Lower lobe of right lung (tissue), 2 donors: ENCODE measurements around the gene STRIP1. TPM values are rescaled to one million over a fixed set of nuclear protein-coding genes. Genes with fewer than 3 reads are reported as not detected.

Experiments used
- ATAC-seq, 2 donors: fragments of 200-7000 bp; cut with Tn5 transposase; one replicate each; pipeline ENCODE4 v1.9.1; 2020 to 2022; ENCODE audit warnings: mild to moderate bottlenecking in 2 of 2, moderate library complexity in 2 of 2
- DNase-seq: peaks from one replicate; pipeline ENCODE4 v3.0.0-alpha.2; 2020
- H3K27ac ChIP-seq: fragments of 200-600 bp; one replicate; pipeline ENCODE4 v1.8.0; 2022
- H3K27me3 ChIP-seq: fragments of 200-600 bp; one replicate; pipeline ENCODE4 v1.8.0; 2022; ENCODE audit warnings: low read depth
- H3K36me3 ChIP-seq: fragments of 200-600 bp; one replicate; pipeline ENCODE4 v1.8.0; 2022; ENCODE audit warnings: mild to moderate bottlenecking
- H3K4me1 ChIP-seq: fragments of 200-600 bp; one replicate; pipeline ENCODE4 v1.8.0; 2022
- H3K4me3 ChIP-seq: fragments of 200-600 bp; one replicate; pipeline ENCODE4 v1.8.0; 2022; ENCODE audit warnings: mild to moderate bottlenecking
- H3K9me3 ChIP-seq: fragments of 200-600 bp; one replicate; pipeline ENCODE4 v1.8.0; 2022
- intact Hi-C: fragments of 100-400 bp; cut with DNase I; formaldehyde crosslinking; loops from one replicate; pipeline ENCODE4 v1.11.0; 2022
- total RNA-seq: library from RNA; stranded (reverse); fragmentation: NEBNext Ultra II Directional; extraction: Animal tissue kit (Norgen Biotek cat#: 25700); gene quantifications from one replicate; pipeline ENCODE4 v1.2.1, GENCODE V29; 2021
- TF ChIP-seq, protein P1 (sequence below): fragments of 200-600 bp; IDR thresholded peaks from one replicate; pipeline ENCODE4 v1.8.0; 2022; ENCODE audit warnings: antibody characterized with exemption, mild to moderate bottlenecking
- donor health status: DM: no; HTN: yes; CAD: no; lungs with severe emphysema.

The STRIP1 gene
- total RNA-seq, 1 donor from 2014 or later, result 36.5 TPM

DNA sequence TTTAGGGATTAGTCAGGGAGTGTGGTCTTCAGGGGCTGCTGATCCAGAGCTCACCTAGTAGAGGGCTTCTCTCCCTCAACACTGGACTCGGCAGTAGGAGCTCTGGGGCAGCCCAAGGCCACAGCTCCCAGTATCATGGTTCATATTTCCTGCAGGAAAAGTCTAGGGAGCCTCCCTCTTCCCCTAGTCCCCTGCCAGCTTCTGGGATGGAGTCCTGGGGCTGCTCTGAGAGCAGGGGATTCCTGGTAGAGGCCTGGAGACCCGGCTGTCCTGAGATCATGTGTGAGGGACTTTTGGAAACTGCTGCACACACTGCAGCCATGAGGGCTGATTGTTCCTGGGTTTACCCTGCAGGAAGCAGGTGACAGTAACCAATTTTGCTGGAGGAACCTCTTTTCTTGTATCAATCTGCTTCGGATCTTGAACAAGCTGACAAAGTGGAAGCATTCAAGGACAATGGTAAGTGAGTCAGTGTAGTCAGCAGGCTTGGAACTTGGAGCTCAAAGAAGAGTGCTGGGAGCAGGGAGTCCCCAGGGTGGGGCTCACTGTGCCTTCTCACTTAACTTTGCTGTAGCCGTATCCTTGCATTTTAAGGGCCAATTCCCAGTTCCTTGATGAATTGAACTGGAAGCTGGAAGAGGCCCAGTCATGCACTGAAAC is 16.3 kb downstream of the STRIP1 start:
- ATAC-seq (peak in 1 of 2 donors; percentile 23), DNase-seq (no peak)
- H3K27ac ChIP-seq, result peak overlapping the region; percentile 46
- H3K4me1 ChIP-seq, result peaks cover 12% of the 10 kb centered on the region
- TF ChIP-seq, protein P1, sequence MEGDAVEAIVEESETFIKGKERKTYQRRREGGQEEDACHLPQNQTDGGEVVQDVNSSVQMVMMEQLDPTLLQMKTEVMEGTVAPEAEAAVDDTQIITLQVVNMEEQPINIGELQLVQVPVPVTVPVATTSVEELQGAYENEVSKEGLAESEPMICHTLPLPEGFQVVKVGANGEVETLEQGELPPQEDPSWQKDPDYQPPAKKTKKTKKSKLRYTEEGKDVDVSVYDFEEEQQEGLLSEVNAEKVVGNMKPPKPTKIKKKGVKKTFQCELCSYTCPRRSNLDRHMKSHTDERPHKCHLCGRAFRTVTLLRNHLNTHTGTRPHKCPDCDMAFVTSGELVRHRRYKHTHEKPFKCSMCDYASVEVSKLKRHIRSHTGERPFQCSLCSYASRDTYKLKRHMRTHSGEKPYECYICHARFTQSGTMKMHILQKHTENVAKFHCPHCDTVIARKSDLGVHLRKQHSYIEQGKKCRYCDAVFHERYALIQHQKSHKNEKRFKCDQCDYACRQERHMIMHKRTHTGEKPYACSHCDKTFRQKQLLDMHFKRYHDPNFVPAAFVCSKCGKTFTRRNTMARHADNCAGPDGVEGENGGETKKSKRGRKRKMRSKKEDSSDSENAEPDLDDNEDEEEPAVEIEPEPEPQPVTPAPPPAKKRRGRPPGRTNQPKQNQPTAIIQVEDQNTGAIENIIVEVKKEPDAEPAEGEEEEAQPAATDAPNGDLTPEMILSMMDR, result no peak
- no peaks in the 10 kb centered on the region for H3K9me3 ChIP-seq
- H3K36me3 ChIP-seq, result peaks cover 100% of the 10 kb centered on the region
- H3K4me3 ChIP-seq, result no peak overlapping the region
- no peaks in the 10 kb centered on the region for H3K27me3 ChIP-seq
- intact Hi-C loops, result no loop called here

GRCh38 chr1:110051262-110051648 is 16.8 kb downstream of the STRIP1 start:
- H3K27ac ChIP-seq, result peak overlapping the region; percentile 46
- DNase-seq (no peak), ATAC-seq (no peak)
- TF ChIP-seq, protein P1, result no peak
- H3K27me3 ChIP-seq, result no peaks in the 10 kb centered on the region
- no peaks in the 10 kb centered on the region for H3K9me3 ChIP-seq
- peaks cover 100% of the 10 kb centered on the region for H3K36me3 ChIP-seq
- H3K4me1 ChIP-seq, result peaks cover 12% of the 10 kb centered on the region
- intact Hi-C loops, result no loop called here
- no peak overlapping the region for H3K4me3 ChIP-seq

- Histone ChIP-seq H3K36me3 (peaks cover 100% of the 10 kb centered on the region), H3K27ac (no peak overlapping the region), H3K27me3 (no peaks in the 10 kb centered on the region), H3K4me1 (peaks cover 15% of the 10 kb centered on the region), H3K9me3 (no peaks in the 10 kb centered on the region), H3K4me3 (no peak overlapping the region)
- intact Hi-C loops, result no loop called here
- peak; percentile 70 to 75 for ATAC-seq
- TF ChIP-seq, protein P1, result peak; percentile 91
- DNase-seq, result peak; percentile 75
These were observed 19.4 kb downstream of the STRIP1 start for GRCh38 chr1:110053552-110054428.

GRCh38 chr1:110055493-110056284 is 21.3 kb downstream of the STRIP1 start:
- intact Hi-C loops, result no loop called here
- DNase-seq (no peak), ATAC-seq (no peak)

DNA sequence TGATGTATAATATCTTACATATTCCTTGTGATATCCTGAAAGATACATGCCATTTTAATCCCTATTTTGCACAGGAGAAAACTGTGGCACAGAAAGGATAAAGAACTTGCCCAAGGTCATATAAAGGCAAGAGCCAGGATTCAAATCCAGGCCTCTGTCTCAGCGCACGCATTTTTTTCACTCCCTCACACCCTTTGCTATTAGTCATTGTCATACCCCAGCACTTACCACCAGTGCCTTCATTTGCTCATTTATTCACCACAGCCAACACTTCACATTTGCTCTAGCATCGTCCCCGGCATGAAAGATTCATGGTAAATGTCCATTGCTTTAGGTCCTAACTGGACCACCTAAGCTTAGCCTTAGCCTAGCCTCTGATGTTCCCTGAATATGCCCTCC is 21.9 kb downstream of the STRIP1 start:
- H3K27ac ChIP-seq, result no peak overlapping the region
- TF ChIP-seq, protein P1, result no peak
- peaks cover 3% of the 10 kb centered on the region for H3K4me1 ChIP-seq
- intact Hi-C loops, result no loop called here
- ATAC-seq (no peak), DNase-seq (no peak)
- H3K9me3 ChIP-seq, result no peaks in the 10 kb centered on the region
- H3K27me3 ChIP-seq, result no peaks in the 10 kb centered on the region
- H3K36me3 ChIP-seq, result peaks cover 77% of the 10 kb centered on the region
- no peak overlapping the region for H3K4me3 ChIP-seq

More at GRCh38 chr1:110055493-110056284, 21.3 kb downstream of the STRIP1 start:
- Histone ChIP-seq H3K9me3 (no peaks in the 10 kb centered on the region), H3K27me3 (no peaks in the 10 kb centered on the region), H3K27ac (no peak overlapping the region), H3K4me1 (peaks cover 3% of the 10 kb centered on the region), H3K4me3 (no peak overlapping the region), H3K36me3 (peaks cover 83% of the 10 kb centered on the region)
- TF ChIP-seq, protein P1, result no peak
